22Rv1 (cell line): Measurements from ENCODE around the gene NOSIP.

Source experiments
- ZFX ChIP-seq: fragments of 450-650 bp; IDR thresholded peaks from 2 replicates; pipeline ENCODE4 v1.6.1; 2017; ENCODE audit warnings: antibody characterized with exemption, borderline replicate concordance
- TF ChIP-seq, protein P1 (sequence below): fragments of 450-650 bp; IDR thresholded peaks from 2 replicates; pipeline ENCODE4 v1.5.1; 2017; ENCODE audit warnings: mild to moderate bottlenecking

DNA sequence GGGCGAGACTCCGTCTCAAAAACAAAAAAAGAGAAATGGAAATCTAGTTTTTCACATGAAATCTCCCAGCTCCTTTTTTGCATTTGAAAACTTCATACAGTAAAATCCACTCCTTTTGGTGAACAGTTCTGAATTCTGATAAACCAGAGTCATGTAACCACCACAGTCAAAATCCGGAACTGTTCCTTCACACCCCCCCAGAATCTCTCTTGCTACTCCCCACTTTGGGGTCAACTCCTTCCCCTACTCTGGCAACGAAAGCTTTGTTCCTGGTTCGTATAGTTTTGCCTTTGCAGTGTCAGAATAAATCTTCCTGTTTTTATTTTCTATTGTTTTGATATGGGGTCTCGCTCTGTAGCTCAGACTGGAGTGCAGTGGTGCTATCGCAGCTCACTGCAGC is 28.8 kb downstream of the NOSIP start:
- TF ChIP-seq, protein P1, sequence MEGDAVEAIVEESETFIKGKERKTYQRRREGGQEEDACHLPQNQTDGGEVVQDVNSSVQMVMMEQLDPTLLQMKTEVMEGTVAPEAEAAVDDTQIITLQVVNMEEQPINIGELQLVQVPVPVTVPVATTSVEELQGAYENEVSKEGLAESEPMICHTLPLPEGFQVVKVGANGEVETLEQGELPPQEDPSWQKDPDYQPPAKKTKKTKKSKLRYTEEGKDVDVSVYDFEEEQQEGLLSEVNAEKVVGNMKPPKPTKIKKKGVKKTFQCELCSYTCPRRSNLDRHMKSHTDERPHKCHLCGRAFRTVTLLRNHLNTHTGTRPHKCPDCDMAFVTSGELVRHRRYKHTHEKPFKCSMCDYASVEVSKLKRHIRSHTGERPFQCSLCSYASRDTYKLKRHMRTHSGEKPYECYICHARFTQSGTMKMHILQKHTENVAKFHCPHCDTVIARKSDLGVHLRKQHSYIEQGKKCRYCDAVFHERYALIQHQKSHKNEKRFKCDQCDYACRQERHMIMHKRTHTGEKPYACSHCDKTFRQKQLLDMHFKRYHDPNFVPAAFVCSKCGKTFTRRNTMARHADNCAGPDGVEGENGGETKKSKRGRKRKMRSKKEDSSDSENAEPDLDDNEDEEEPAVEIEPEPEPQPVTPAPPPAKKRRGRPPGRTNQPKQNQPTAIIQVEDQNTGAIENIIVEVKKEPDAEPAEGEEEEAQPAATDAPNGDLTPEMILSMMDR, result no peak
- no peak for TF ChIP-seq ZFX
